HepG2 (cell line): ENCODE results near the gene CYSTM1. TPM values are rescaled to one million over a fixed set of nuclear protein-coding genes. Genes with fewer than 3 reads are reported as not detected.

Experiments
- ATAC-seq: fragments of 200-7000 bp; cut with Tn5 transposase; 3 replicates; pipeline ENCODE4 v1.9.1; 2020; ENCODE audit warnings: mild to moderate bottlenecking, moderate library complexity
- BruUV-seq: library from RNA; stranded (reverse); fragments of 400-500 nt; replicated peaks from 2 replicates; lab custom pipeline; 2021; lab: Mats Ljungman, UMichigan
- CTCF ChIA-PET: fragments of 300-600 bp; formaldehyde crosslinking; extraction: SDS; loops from one replicate; lab custom pipeline; 2021; ENCODE audit warnings: low total read pairs, inconsistent platforms, low intra/inter-chr PET ratio; lab: Yijun Ruan, JAX
- POLR2A ChIA-PET: fragments of 350-600 bp; sonication (Branson Sonifier 250); formaldehyde crosslinking; loops from one replicate; lab custom pipeline; 2020; ENCODE audit warnings: antibody characterized with exemption, inconsistent platforms; lab: Yijun Ruan, JAX
- DNase-seq: peaks from one replicate; pipeline ENCODE4 v3.0.0-alpha.2; 2015; ENCODE audit warnings: low spot score
- FAIRE-seq: peaks from 3 replicates; lab custom pipeline; 2011; peaks lifted over from hg19 to GRCh38; lab: Jason Lieb, UNC
- H2AFZ ChIP-seq: one replicate; pipeline ENCODE4 v1.6.1; 2011; ENCODE audit warnings: low read length, inconsistent platforms
- H3K27ac ChIP-seq: fragments of 300-600 bp; 3 replicates; pipeline ENCODE4 v1.8.0; 2011; ENCODE audit warnings: mixed run types, mild to moderate bottlenecking, mixed read lengths, low read length, inconsistent platforms; ENCODE audit not compliant: insufficient read depth; ENCODE audit errors: extremely low read length
- H3K27me3 ChIP-seq, 2 experiments: fragments of 200-600 bp in 1 of 2; 2 replicates in 1 of 2; 3 replicates in 1 of 2; pipeline versions ENCODE4 v1.6.0 to v1.8.0; 2011; ENCODE audit warnings: low read length in 2 of 2, mild to moderate bottlenecking in 2 of 2, moderate library complexity in 2 of 2, inconsistent platforms in 1 of 2; ENCODE audit not compliant: insufficient read depth in 2 of 2, control insufficient read depth in 1 of 2
- H3K36me3 ChIP-seq, 2 experiments: fragments of 200-600 bp in 1 of 2; replicated peaks in 1 of 2; 2 replicates in 1 of 2; 3 replicates in 1 of 2; pipeline versions ENCODE4 v1.5.1 to v1.8.0; 2011; ENCODE audit warnings: low read length in 2 of 2, inconsistent platforms in 1 of 2; ENCODE audit not compliant: insufficient read depth in 2 of 2, control insufficient read depth in 1 of 2
- H3K4me1 ChIP-seq: 2 replicates; pipeline ENCODE4 v1.5.1; 2012; ENCODE audit warnings: low read length, inconsistent platforms; ENCODE audit not compliant: insufficient read depth
- H3K4me2 ChIP-seq: 2 replicates; pipeline ENCODE4 v1.6.0; 2011; ENCODE audit warnings: low read depth, low read length, inconsistent platforms
- H3K4me3 ChIP-seq, 3 experiments: fragments of 200-600 bp in 1 of 3; sonication (generic), shearing (Covaris generic) in 1 of 3; replicated peaks in 1 of 3; 2 replicates each; pipeline ENCODE4 v1.5.1; 2011 to 2016; ENCODE audit warnings: low read length in 3 of 3, inconsistent platforms in 2 of 3, low read depth in 2 of 3, mild to moderate bottlenecking in 2 of 3, control low read depth in 1 of 3, mixed read lengths in 1 of 3; ENCODE audit not compliant: insufficient read depth in 1 of 3
- H3K79me2 ChIP-seq: one replicate; pipeline ENCODE4 v1.6.1; 2011; ENCODE audit warnings: low read length, inconsistent platforms; ENCODE audit not compliant: insufficient read depth
- H3K9ac ChIP-seq: 2 replicates; pipeline ENCODE4 v1.6.0; 2011; ENCODE audit warnings: mild to moderate bottlenecking, low read depth, low read length, inconsistent platforms; ENCODE audit not compliant: insufficient read depth
- H3K9me3 ChIP-seq: 2 replicates; pipeline ENCODE4 v1.5.1; 2012; ENCODE audit warnings: mild to moderate bottlenecking, low read length
- H4K20me1 ChIP-seq: 2 replicates; pipeline ENCODE4 v1.6.0; 2011; ENCODE audit warnings: inconsistent platforms, mild to moderate bottlenecking, low read length, moderate library complexity; ENCODE audit not compliant: insufficient read depth
- MEIS2 ChIP-seq: sonication (generic); formaldehyde crosslinking; IDR thresholded peaks from 2 replicates; pipeline ENCODE4 v1.9.0; 2021; ENCODE audit warnings: mild to moderate bottlenecking, missing genetic modification reagents
- MIER3 ChIP-seq: IDR thresholded peaks from 2 replicates; pipeline ENCODE4 v1.6.1; 2016; ENCODE audit warnings: missing compliant biosample characterization, borderline replicate concordance
- MTA3 ChIP-seq: sonication (generic); formaldehyde crosslinking; IDR thresholded peaks from 2 replicates; pipeline ENCODE4 v1.4.0; 2020; ENCODE audit warnings: missing genetic modification reagents
- MXD4 ChIP-seq: IDR thresholded peaks from 2 replicates; pipeline ENCODE4 v1.6.1; 2016; ENCODE audit warnings: mild to moderate bottlenecking, missing biosample characterization, missing genetic modification reagents
- NCOA1 ChIP-seq: sonication (generic); formaldehyde crosslinking; IDR thresholded peaks from 2 replicates; pipeline ENCODE4 v1.9.0; 2021; ENCODE audit warnings: missing genetic modification reagents
- ONECUT2 ChIP-seq: sonication (generic); formaldehyde crosslinking; IDR thresholded peaks from 2 replicates; pipeline ENCODE4 v1.4.0; 2020; ENCODE audit warnings: missing genetic modification reagents
- PAF1 ChIP-seq: IDR thresholded peaks from 2 replicates; pipeline ENCODE4 v1.6.1; 2016; ENCODE audit warnings: missing genetic modification reagents, missing compliant biosample characterization
- RELA ChIP-seq: sonication (generic); formaldehyde crosslinking; IDR thresholded peaks from 2 replicates; pipeline ENCODE4 v1.4.0; 2020; ENCODE audit warnings: missing genetic modification reagents
- SIN3A ChIP-seq: IDR thresholded peaks from 2 replicates; pipeline ENCODE4 v1.6.1; 2011; ENCODE audit warnings: low read depth, mild to moderate bottlenecking, control low read depth, low read length, borderline replicate concordance
- SNRNP70 ChIP-seq: fragments of 200-400 bp; formaldehyde crosslinking; IDR thresholded peaks from 2 replicates; pipeline ENCODE4 v1.6.1; 2017; ENCODE audit warnings: mild to moderate bottlenecking, low read depth, low read length, moderate library complexity
- WIZ ChIP-seq: sonication (generic); formaldehyde crosslinking; IDR thresholded peaks from 2 replicates; pipeline ENCODE4 v1.5.1; 2020; ENCODE audit warnings: mild to moderate bottlenecking, missing genetic modification reagents
- ZBTB7A ChIP-seq: sonication (generic); formaldehyde crosslinking; IDR thresholded peaks from 2 replicates; pipeline ENCODE4 v1.8.0; 2022; ENCODE audit warnings: mild to moderate bottlenecking, missing genetic modification reagents
- ZBTB7B ChIP-seq: sonication (generic); formaldehyde crosslinking; IDR thresholded peaks from 2 replicates; pipeline ENCODE4 v1.4.0; 2020; ENCODE audit warnings: missing genetic modification reagents
- ZC3H13 ChIP-seq: sonication (generic); formaldehyde crosslinking; IDR thresholded peaks from 2 replicates; pipeline ENCODE4 v1.8.1; 2023; ENCODE audit warnings: mild to moderate bottlenecking, missing genetic modification reagents, moderate library complexity
- ZFP91 ChIP-seq: sonication (generic); formaldehyde crosslinking; IDR thresholded peaks from 2 replicates; pipeline ENCODE4 v1.9.0; 2022; ENCODE audit warnings: missing genetic modification reagents, mild to moderate bottlenecking, borderline replicate concordance
- ZNF546 ChIP-seq: sonication (generic); formaldehyde crosslinking; conservative IDR thresholded peaks from 2 replicates; pipeline ENCODE4 v1.8.1; 2023; ENCODE audit warnings: mild to moderate bottlenecking, missing genetic modification reagents
- ZNF781 ChIP-seq: sonication (generic); formaldehyde crosslinking; IDR thresholded peaks from 2 replicates; pipeline ENCODE4 v1.5.1; 2020; ENCODE audit warnings: borderline replicate concordance, mild to moderate bottlenecking, missing genetic modification reagents; ENCODE audit errors: not compliant biosample characterization
- whole genome bisulfite sequencing: methylation state at CpG from one replicate; pipeline ENCODE4 v1.1.6; 2017; ENCODE audit warnings: low lambda C conversion rate; 5-methylcytosine and 5-hydroxymethylcytosine counted together
- in situ Hi-C: cut with HindIII; loops from 2 replicates; pipeline ENCODE4 v1.10.0; 2017; ENCODE audit warnings: low pct_unique_long_range_greater_than_20kb; ENCODE audit not compliant: extremely low pct_ligation_motif_present
- intact Hi-C: fragments of 100-400 bp; cut with micrococcal nuclease; formaldehyde crosslinking; loops from one replicate; pipeline ENCODE4 v1.10.0; 2022; ENCODE audit not compliant: unreplicated experiment
- polyA plus RNA-seq, 8 experiments: library from polyadenylated mRNA; depleted of rRNA in 3 of 8; stranded (reverse) in 7 of 8; unstranded in 1 of 8; fragments of >200 nt; fragmentation: Illumina TruSeq in 4 of 8; extraction: Trizol in 4 of 8; gene quantifications; 2 replicates each; pipeline versions ENCODE4 v1.2.1 to v1.2.3, GENCODE V29; 2011 to 2016; ENCODE audit warnings: low read depth in 4 of 8, missing spikeins in 1 of 8, mixed read lengths in 1 of 8; ENCODE audit not compliant: insufficient read depth in 1 of 8
- total RNA-seq, 5 experiments: library from RNA; depleted of rRNA; stranded (reverse); fragments of >200 nt; fragmentation: Illumina TruSeq; extraction: Trizol; gene quantifications; 2 replicates each; pipeline ENCODE4 v1.2.3, GENCODE V29; 2016; ENCODE audit warnings: low read depth in 1 of 5

The CYSTM1 gene
- total and polyA plus RNA-seq, 2 of the 13 experiments (the other 11 are each of a cell fraction or from before 2014, with no cell fraction given) = 40.0 to 73.4 TPM

- no peak for TF ChIP-seq RELA (CRISPR knock-in tag)
- no peak for TF ChIP-seq MEIS2 (CRISPR knock-in tag)
- no peak for TF ChIP-seq MTA3 (CRISPR knock-in tag)
- no peak for TF ChIP-seq ZNF781 (CRISPR knock-in tag)
- no peak for TF ChIP-seq ONECUT2
- no peak for TF ChIP-seq MXD4 (CRISPR knock-in tag)
- TF ChIP-seq NCOA1 (CRISPR knock-in tag) = no peak
- no peak for TF ChIP-seq ZBTB7A (CRISPR knock-in tag)
- no peak for TF ChIP-seq ZBTB7B (CRISPR knock-in tag)
- TF ChIP-seq SNRNP70 = no peak
- no peak for TF ChIP-seq WIZ (CRISPR knock-in tag)
- TF ChIP-seq PAF1 (CRISPR knock-in tag) = no peak
- TF ChIP-seq ZFP91 (CRISPR knock-in tag) = no peak
- no peak for TF ChIP-seq ZNF546 (CRISPR knock-in tag)
- no peak for TF ChIP-seq MIER3
- no peak for TF ChIP-seq SIN3A
- TF ChIP-seq ZC3H13 (CRISPR knock-in tag) = no peak
- H3K4me2 ChIP-seq = no peak overlapping the region
- no peak overlapping the region for H2AFZ ChIP-seq
- WGBS = 97% methylated on average over 5 of the region's 5 CpGs
- H3K4me3 ChIP-seq = no peak overlapping the region
- ATAC-seq (no peak), DNase-seq (no peak), FAIRE-seq (no peak)
- peaks cover 15% of the 10 kb centered on the region for H3K79me2 ChIP-seq
- in situ Hi-C loops = no loop called here
- CTCF ChIA-PET = no interaction called here
- H3K9me3 ChIP-seq = no peaks in the 10 kb centered on the region
- H3K27me3 ChIP-seq = no peaks in the 10 kb centered on the region; a peak in 1 of 5 replicates
- H4K20me1 ChIP-seq = no peaks in the 10 kb centered on the region
- BruUV-seq = no TSS peak
- POLR2A ChIA-PET = no interaction called here
- intact Hi-C loops = no loop called here
- no peak overlapping the region for H3K27ac ChIP-seq
- no peaks in the 10 kb centered on the region for H3K4me1 ChIP-seq
- no peak overlapping the region for H3K9ac ChIP-seq
- no peaks in the 10 kb centered on the region for H3K36me3 ChIP-seq
These were observed 46.6 kb upstream of the CYSTM1 start for GRCh38 chr5:140128376-140128775.
